Suprapubic skin (tissue), 4 donors: ENCODE data around the gene MXI1. TPM values are rescaled to one million over a fixed set of nuclear protein-coding genes. Genes with fewer than 3 reads are reported as not detected.

Experiments used
- DNase-seq, 2 donors: peaks; one replicate each; pipeline ENCODE4 v3.0.0-alpha.2; 2019; ENCODE audit warnings: low spot score in 2 of 2
- H3K27ac ChIP-seq: fragments of 200-600 bp; sonication (generic); one replicate; pipeline ENCODE4 v1.5.1; 2019
- H3K27me3 ChIP-seq: fragments of 200-600 bp; sonication (generic); one replicate; pipeline ENCODE4 v1.5.1; 2019
- H3K36me3 ChIP-seq: fragments of 200-600 bp; sonication (generic); one replicate; pipeline ENCODE4 v1.5.1; 2019
- H3K4me1 ChIP-seq: fragments of 200-600 bp; sonication (generic); one replicate; pipeline ENCODE4 v1.5.1; 2019
- H3K4me3 ChIP-seq: fragments of 200-600 bp; sonication (generic); one replicate; pipeline ENCODE4 v1.5.1; 2019; ENCODE audit warnings: mild to moderate bottlenecking
- H3K9me3 ChIP-seq: fragments of 200-600 bp; sonication (generic); one replicate; pipeline ENCODE4 v1.5.1; 2019
- EP300 ChIP-seq: sonication (generic); formaldehyde crosslinking; IDR thresholded peaks from one replicate; pipeline ENCODE4 v1.6.1; 2017; ENCODE audit warnings: antibody characterized with exemption
- POLR2A ChIP-seq, 2 donors: fragments of 450-650 bp; IDR thresholded peaks; one replicate each; pipeline ENCODE4 v1.6.1; 2017; ENCODE audit warnings: antibody characterized with exemption in 2 of 2, mild to moderate bottlenecking in 2 of 2, moderate library complexity in 2 of 2
- POLR2AphosphoS5 ChIP-seq, 3 donors: sonication (generic); formaldehyde crosslinking; IDR thresholded peaks; one replicate each; pipeline ENCODE4 v1.6.1; 2017; ENCODE audit warnings: antibody characterized with exemption in 3 of 3
- WGBS: methylation state at CpG from one replicate; pipeline ENCODE4 v1.1.5; 2018; 5-methylcytosine and 5-hydroxymethylcytosine counted together
- total RNA-seq, 4 donors: library from RNA; depleted of rRNA; stranded (reverse); fragments of >200 nt; gene quantifications; one replicate each; pipeline ENCODE4 v1.1.0, GENCODE V29; 2016
- TF ChIP-seq, protein P1 (sequence below), 2 donors: fragments of 200-600 bp in 1 of 2; fragments of 450-650 bp in 1 of 2; sonication (generic) in 1 of 2; IDR thresholded peaks; one replicate each; pipeline ENCODE4 v1.5.1; 2016 to 2019; ENCODE audit warnings: antibody characterized with exemption in 2 of 2, mild to moderate bottlenecking in 1 of 2, moderate library complexity in 1 of 2

MXI1 gene
- total RNA-seq, 4 donors from 2014 or later: 64.3 to 77.9 (median 70.9) TPM

DNA sequence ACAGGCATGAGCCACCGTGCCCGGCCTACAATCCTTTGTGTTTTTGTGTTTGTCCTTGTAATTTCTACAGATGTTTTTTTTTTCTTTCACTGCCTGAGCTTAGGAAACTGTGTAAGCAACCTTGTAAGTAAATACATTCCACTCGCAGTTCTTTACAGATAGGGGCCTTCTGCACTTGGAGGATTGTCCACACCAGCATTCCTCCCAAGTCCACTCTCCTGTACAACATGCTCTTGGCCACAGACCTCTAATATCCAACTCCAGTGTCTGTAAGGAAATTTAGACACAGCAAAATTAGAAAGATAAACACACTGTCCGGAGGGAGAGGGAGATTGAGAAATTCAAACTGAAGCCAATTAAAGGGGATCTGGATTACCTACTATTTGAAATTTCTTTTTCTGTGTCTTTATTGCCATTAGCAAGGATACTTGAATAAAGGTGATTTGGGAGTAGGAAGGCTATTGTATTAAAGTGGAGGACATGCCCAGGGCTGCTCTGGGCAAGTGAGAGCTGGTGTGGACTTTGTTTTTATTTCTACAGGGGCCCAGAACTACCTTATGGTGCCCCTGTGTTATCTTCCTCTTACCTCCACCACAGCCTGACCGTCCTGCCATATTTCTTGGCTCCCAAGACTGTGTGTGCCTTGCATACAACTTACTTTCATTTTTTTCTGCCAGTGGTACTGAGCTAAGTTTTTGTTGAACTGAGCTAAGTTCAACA, 9.7 kb downstream of the MXI1 start:
- H3K27me3 ChIP-seq: no peaks in the 10 kb centered on the region
- 80% methylated on average over 5 of the region's 5 CpGs for WGBS
- H3K9me3 ChIP-seq: no peaks in the 10 kb centered on the region
- no peak overlapping the region for H3K27ac ChIP-seq
- H3K36me3 ChIP-seq: no peaks in the 10 kb centered on the region
- TF ChIP-seq POLR2AphosphoS5 (IDR thresholded peaks at IDR 0.05) (no peak), EP300 (no peak), POLR2A (IDR thresholded peaks at IDR 0.05) (no peak)
- TF ChIP-seq, protein P1, sequence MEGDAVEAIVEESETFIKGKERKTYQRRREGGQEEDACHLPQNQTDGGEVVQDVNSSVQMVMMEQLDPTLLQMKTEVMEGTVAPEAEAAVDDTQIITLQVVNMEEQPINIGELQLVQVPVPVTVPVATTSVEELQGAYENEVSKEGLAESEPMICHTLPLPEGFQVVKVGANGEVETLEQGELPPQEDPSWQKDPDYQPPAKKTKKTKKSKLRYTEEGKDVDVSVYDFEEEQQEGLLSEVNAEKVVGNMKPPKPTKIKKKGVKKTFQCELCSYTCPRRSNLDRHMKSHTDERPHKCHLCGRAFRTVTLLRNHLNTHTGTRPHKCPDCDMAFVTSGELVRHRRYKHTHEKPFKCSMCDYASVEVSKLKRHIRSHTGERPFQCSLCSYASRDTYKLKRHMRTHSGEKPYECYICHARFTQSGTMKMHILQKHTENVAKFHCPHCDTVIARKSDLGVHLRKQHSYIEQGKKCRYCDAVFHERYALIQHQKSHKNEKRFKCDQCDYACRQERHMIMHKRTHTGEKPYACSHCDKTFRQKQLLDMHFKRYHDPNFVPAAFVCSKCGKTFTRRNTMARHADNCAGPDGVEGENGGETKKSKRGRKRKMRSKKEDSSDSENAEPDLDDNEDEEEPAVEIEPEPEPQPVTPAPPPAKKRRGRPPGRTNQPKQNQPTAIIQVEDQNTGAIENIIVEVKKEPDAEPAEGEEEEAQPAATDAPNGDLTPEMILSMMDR (IDR thresholded peaks at IDR 0.05): no peak
- DNase-seq: no peak
- no peak overlapping the region for H3K4me3 ChIP-seq
- peaks cover 46% of the 10 kb centered on the region for H3K4me1 ChIP-seq

DNA sequence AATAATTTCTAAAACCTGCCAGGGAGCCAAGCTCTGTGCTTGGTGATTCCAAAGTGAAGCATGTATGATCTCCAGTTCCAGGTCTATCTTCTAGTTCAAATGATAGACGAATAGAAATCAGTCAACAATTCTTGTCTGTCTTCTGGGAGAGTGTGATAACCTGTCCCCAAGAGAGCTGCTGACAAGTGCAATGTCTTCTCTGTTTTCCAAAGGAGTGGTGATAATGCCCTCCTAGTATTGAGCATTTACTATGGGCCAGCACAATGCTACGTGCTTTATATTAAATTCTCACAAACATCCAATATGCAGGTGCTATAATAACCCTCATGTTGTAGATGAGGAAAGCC, 10.2 kb downstream of the MXI1 start:
- WGBS: 90% methylated on average over 2 of the region's 2 CpGs
- H3K27ac ChIP-seq: no peak overlapping the region
- no peaks in the 10 kb centered on the region for H3K9me3 ChIP-seq
- no peaks in the 10 kb centered on the region for H3K27me3 ChIP-seq
- no peak for DNase-seq
- peaks cover 51% of the 10 kb centered on the region for H3K4me1 ChIP-seq
- TF ChIP-seq, protein P1 (IDR thresholded peaks at IDR 0.05): no peak
- TF ChIP-seq EP300: no peak
- no peak for TF ChIP-seq POLR2AphosphoS5 (IDR thresholded peaks at IDR 0.05)
- no peak for TF ChIP-seq POLR2A (IDR thresholded peaks at IDR 0.05)
- H3K4me3 ChIP-seq: no peak overlapping the region
- no peaks in the 10 kb centered on the region for H3K36me3 ChIP-seq

DNA sequence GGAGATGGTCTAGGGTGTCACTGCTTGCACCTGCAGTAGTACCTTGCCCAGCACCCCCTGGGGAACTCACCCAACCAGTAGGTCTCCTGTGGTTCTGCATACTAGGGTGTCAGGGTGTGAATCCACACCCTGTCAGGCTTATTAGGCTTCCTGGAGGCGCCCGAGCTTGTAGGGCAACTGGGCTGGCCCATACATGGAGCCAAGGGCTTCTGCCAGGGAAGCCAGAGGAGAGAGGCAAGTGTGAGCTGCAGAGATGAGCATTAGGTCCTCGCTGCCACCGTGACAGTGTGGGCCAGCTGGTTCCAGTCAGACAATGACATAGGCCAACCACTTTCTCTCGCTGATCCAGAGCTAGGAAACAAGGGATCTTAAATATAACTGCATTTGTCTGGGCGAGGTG, 11.2 kb downstream of the MXI1 start:
- WGBS: 58% methylated on average over 2 of the region's 6 CpGs
- peaks cover 53% of the 10 kb centered on the region for H3K4me1 ChIP-seq
- no peaks in the 10 kb centered on the region for H3K36me3 ChIP-seq
- H3K27ac ChIP-seq: peak overlapping the region; percentile 8
- no peak overlapping the region for H3K4me3 ChIP-seq
- DNase-seq: no peak
- no peaks in the 10 kb centered on the region for H3K9me3 ChIP-seq
- TF ChIP-seq POLR2A (IDR thresholded peaks at IDR 0.05): no peak
- TF ChIP-seq, protein P1 (IDR thresholded peaks at IDR 0.05): no peak
- no peak for TF ChIP-seq EP300
- no peak for TF ChIP-seq POLR2AphosphoS5 (IDR thresholded peaks at IDR 0.05)
- H3K27me3 ChIP-seq: no peaks in the 10 kb centered on the region

DNA sequence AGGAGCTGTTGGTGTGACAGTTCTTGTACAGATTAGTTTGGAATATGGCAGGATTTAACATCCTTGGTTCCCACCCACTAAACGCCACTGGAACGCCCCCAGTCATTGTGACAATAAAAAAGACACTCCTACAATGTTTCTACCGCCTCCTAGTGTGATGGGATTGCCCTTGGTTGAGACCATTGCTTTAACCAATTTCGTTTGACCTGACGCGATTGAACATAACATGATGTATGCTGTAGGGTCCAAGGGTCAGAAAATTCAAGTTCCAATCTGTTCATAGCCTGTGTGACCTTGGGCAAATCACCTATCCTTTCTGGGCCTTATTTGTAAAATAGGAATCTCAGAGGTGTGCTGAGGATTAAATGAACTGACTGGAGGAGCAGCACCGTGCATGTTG, 12.5 kb downstream of the MXI1 start:
- TF ChIP-seq EP300 (no peak), POLR2A (IDR thresholded peaks at IDR 0.05) (no peak), POLR2AphosphoS5 (IDR thresholded peaks at IDR 0.05) (no peak)
- TF ChIP-seq, protein P1 (IDR thresholded peaks at IDR 0.05): no peak
- peaks cover 47% of the 10 kb centered on the region for H3K4me1 ChIP-seq
- no peaks in the 10 kb centered on the region for H3K27me3 ChIP-seq
- H3K36me3 ChIP-seq: no peaks in the 10 kb centered on the region
- H3K9me3 ChIP-seq: no peaks in the 10 kb centered on the region
- no peak for DNase-seq
- no peak overlapping the region for H3K27ac ChIP-seq
- H3K4me3 ChIP-seq: no peak overlapping the region
- 85% methylated on average over 7 of the region's 7 CpGs for WGBS

DNA sequence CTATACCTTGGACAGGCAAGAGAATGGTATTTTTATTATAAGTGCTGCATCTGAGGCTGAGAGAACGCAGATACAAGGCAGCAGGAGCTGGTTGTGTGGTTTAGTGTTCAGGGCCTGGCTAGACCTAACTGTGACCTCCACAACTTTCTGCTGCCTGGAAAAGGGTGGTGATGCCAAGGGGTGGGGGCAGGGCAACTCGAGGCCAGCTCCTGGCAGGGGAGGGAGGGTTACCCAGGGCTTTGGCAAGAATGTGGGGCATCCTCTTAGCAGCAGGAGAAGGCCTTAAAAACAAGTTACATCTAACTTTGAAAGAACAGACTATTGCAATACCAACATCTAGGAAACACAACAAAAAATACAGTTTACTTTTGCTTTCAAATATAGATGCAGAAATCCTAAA, 13.0 kb downstream of the MXI1 start:
- no peak for DNase-seq
- TF ChIP-seq, protein P1 (IDR thresholded peaks at IDR 0.05): no peak
- TF ChIP-seq EP300 (no peak), POLR2A (IDR thresholded peaks at IDR 0.05) (no peak), POLR2AphosphoS5 (IDR thresholded peaks at IDR 0.05) (no peak)
- peaks cover 48% of the 10 kb centered on the region for H3K4me1 ChIP-seq

More for the DNA sequence above, 13.0 kb downstream of the MXI1 start:
- no peak overlapping the region for H3K27ac ChIP-seq
- no peaks in the 10 kb centered on the region for H3K27me3 ChIP-seq
- H3K9me3 ChIP-seq: no peaks in the 10 kb centered on the region
- no peak overlapping the region for H3K4me3 ChIP-seq
- WGBS: 51% methylated on average over 2 of the region's 2 CpGs
- no peaks in the 10 kb centered on the region for H3K36me3 ChIP-seq
